ENCODE results near the gene PRKG1. TPM values are rescaled to one million over a fixed set of nuclear protein-coding genes. Genes with fewer than 3 reads are reported as not detected.
A peak's percentile ranks its signal among the peaks of the same experiment; 100 is the strongest.

The PRKG1 gene
- total RNA-seq, 1 donor from 2014 or later, result 17.9 TPM

DNA sequence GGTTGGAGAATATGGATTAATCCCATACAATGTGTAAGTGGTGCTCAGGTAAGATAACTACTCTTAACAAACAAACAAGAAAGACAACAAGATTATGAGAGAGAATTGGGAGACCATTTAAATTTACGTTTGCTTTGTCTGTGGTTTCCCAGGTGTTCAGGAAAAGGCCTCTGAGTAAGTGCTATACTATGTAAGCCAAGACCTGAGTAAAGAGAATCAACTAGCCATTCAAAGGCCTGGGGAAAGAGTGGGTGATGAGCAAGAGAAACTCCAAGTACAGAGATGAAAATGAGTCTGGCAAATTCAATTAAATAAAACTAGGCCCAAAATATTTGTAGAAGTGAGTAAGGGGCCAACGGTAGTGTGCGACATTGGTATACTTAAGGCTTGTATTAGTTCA lies 615.2 kb downstream of the PRKG1 start:
- DNase-seq (ENCODE audit: extremely low spot score in 2 of 2), result no peak
- TF ChIP-seq CTCF (IDR thresholded peaks at IDR 0.05), result no peak
- no peak for TF ChIP-seq POLR2AphosphoS5 (IDR thresholded peaks at IDR 0.05; ENCODE audit: insufficient read depth in 1 of 2, low read depth in 1 of 2)
- no peak for TF ChIP-seq POLR2A (IDR thresholded peaks at IDR 0.05)
- H3K27me3 ChIP-seq, result no peaks in the 10 kb centered on the region
- no peaks in the 10 kb centered on the region for H3K9me3 ChIP-seq
- no peak overlapping the region for H3K27ac ChIP-seq
- no peaks in the 10 kb centered on the region for H3K36me3 ChIP-seq
- intact Hi-C loops (cut with DNase I), result no loop called here
- no peaks in the 10 kb centered on the region for H3K4me1 ChIP-seq
- no peak overlapping the region for H3K4me3 ChIP-seq

DNA sequence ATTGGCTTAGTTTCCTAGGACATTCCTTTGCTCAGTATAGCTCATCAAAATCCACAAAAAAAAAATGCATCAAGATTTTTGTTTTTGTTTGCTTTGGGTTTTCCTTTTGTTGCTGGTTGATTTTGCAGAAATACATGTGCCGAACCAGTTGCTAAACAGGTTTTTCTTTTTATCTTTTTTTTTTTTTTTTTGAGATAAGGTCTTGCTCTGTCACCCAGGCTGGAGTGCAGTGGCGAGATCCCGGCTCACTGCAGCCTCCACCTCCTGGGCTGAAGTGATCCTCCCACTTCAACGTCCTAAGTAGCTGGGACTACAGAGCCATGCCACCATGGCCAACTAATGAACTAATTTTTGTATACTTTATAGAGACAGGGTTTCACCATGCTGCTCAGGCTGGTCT lies 616.8 kb downstream of the PRKG1 start:
- Histone ChIP-seq H3K4me3 (no peak overlapping the region), H3K9me3 (no peaks in the 10 kb centered on the region), H3K27me3 (no peaks in the 10 kb centered on the region), H3K4me1 (peaks cover 2% of the 10 kb centered on the region), H3K36me3 (no peaks in the 10 kb centered on the region), H3K27ac (no peak overlapping the region)
- no peak for TF ChIP-seq POLR2A (IDR thresholded peaks at IDR 0.05)
- no peak for TF ChIP-seq CTCF (IDR thresholded peaks at IDR 0.05)
- no peak for TF ChIP-seq POLR2AphosphoS5 (IDR thresholded peaks at IDR 0.05; ENCODE audit: insufficient read depth in 1 of 2, low read depth in 1 of 2)
- no peak for DNase-seq (ENCODE audit: extremely low spot score in 2 of 2)
- intact Hi-C loops (cut with DNase I), result no loop called here

GRCh38 chr10:51694086-51694768 lies 619.9 kb downstream of the PRKG1 start:
- H3K27ac ChIP-seq, result no peak overlapping the region
- no peaks in the 10 kb centered on the region for H3K27me3 ChIP-seq
- DNase-seq (ENCODE audit: extremely low spot score in 2 of 2), result no peak
- intact Hi-C loops (cut with DNase I), result no loop called here
- H3K36me3 ChIP-seq, result no peaks in the 10 kb centered on the region
- H3K9me3 ChIP-seq, result no peaks in the 10 kb centered on the region
- TF ChIP-seq POLR2AphosphoS5 (IDR thresholded peaks at IDR 0.05; ENCODE audit: insufficient read depth in 1 of 2, low read depth in 1 of 2) (no peak), CTCF (IDR thresholded peaks at IDR 0.05) (no peak)
- H3K4me1 ChIP-seq, result peaks cover 30% of the 10 kb centered on the region
- H3K4me3 ChIP-seq, result no peak overlapping the region

DNA sequence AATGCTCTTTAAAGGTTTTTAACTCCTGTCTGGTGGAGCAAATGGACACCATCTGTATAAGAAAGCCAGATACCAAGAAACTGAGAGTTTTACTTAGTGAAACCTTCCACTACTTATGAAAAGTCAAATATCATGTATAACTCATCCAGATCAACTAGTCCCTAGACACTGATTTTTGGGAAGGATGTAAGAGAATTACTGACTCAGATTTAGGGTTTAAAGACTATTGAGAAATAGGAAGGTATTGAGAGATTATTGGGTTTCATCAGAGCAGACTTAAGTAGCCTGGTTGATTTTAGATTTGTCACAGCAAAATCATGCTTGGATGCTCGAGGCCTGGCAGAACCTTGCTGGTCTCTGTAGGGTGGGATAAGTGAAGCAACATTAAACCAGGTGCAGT lies 622.0 kb downstream of the PRKG1 start:
- DNase-seq (ENCODE audit: extremely low spot score in 2 of 2), result no peak
- Histone ChIP-seq H3K4me3 (no peak overlapping the region), H3K36me3 (no peaks in the 10 kb centered on the region), H3K4me1 (peaks cover 34% of the 10 kb centered on the region), H3K27me3 (no peaks in the 10 kb centered on the region), H3K27ac (no peak overlapping the region), H3K9me3 (no peaks in the 10 kb centered on the region)
- intact Hi-C loops (cut with DNase I), result no loop called here
- TF ChIP-seq POLR2A (IDR thresholded peaks at IDR 0.05), result no peak
- no peak for TF ChIP-seq POLR2AphosphoS5 (IDR thresholded peaks at IDR 0.05; ENCODE audit: insufficient read depth in 1 of 2, low read depth in 1 of 2)
- no peak for TF ChIP-seq CTCF (IDR thresholded peaks at IDR 0.05)

DNA sequence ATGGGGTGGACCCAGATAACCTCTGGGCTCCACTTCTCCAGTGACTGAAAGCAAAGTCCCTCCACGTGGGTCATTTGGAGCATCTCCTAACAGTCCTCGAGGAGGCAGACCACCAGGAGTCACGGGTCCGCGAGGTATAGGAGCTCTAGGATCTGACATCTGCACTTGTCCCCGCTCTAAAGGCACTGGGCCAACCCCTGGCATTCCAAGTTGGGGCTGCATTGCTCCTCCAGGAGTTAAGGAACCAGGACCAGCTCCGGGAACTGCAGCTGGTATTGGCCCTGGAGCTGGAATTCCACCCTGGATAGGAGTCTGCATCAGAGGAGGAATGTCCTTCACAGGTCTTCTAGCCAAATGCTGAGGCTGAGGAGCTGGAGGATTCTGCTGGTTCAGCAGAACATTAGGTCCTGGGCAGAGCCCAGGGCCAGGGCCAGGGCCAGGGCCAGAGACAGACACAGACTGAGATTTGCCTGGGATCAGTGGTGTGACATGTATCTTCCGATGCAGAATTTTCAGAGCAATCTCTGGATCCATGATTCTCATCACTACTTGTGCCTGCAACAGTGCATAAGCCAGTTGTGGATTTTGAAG lies 624.3 kb downstream of the PRKG1 start:
- no peak for DNase-seq (ENCODE audit: extremely low spot score in 2 of 2)
- intact Hi-C loops (cut with DNase I), result no loop called here
- no peaks in the 10 kb centered on the region for H3K27me3 ChIP-seq
- peak overlapping the region; percentile 69 to 76 for H3K4me3 ChIP-seq
- no peaks in the 10 kb centered on the region for H3K9me3 ChIP-seq
- no peak for TF ChIP-seq CTCF (IDR thresholded peaks at IDR 0.05)
- no peak for TF ChIP-seq POLR2AphosphoS5 (IDR thresholded peaks at IDR 0.05; ENCODE audit: insufficient read depth in 1 of 2, low read depth in 1 of 2)
- TF ChIP-seq POLR2A (IDR thresholded peaks at IDR 0.05), result no peak
- H3K36me3 ChIP-seq, result no peaks in the 10 kb centered on the region
- peaks cover 34% of the 10 kb centered on the region for H3K4me1 ChIP-seq
- peak overlapping the region; percentile 93 for H3K27ac ChIP-seq
